Measurements from ENCODE around the gene SH3PXD2B. TPM values are rescaled to one million over a fixed set of nuclear protein-coding genes. Genes with fewer than 3 reads are reported as not detected.

SH3PXD2B gene
- total and polyA plus RNA-seq, 2 donors (not counting 1 experiment from before 2014, with no cell fraction given): 12.6 to 21.1 TPM

- H3K9ac ChIP-seq (ENCODE audit: insufficient read depth, low read length): no peak overlapping the region
These were observed 152.1 kb downstream of the SH3PXD2B start for GRCh38 chr5:172302047-172302710.

GRCh38 chr5:172299916-172300439 is 154.3 kb downstream of the SH3PXD2B start:
- H3K4me3 ChIP-seq (replicated peaks in 1 of 4; ENCODE audit: control extremely low read depth in 1 of 4, insufficient read depth in 1 of 4, low read depth in 3 of 4, low read length in 4 of 4): no peak overlapping the region

More at GRCh38 chr5:172302047-172302710, 152.1 kb downstream of the SH3PXD2B start:
- Histone ChIP-seq H3K4me2 (ENCODE audit: extremely low read depth, insufficient read depth, low read length) (no peak overlapping the region), H3K36me3 (ENCODE audit: control insufficient read depth, insufficient read depth, low read length) (no peaks in the 10 kb centered on the region), H3K79me2 (ENCODE audit: control insufficient read depth, insufficient read depth, low read length) (no peaks in the 10 kb centered on the region), H2AFZ (ENCODE audit: low read length) (peak overlapping the region; percentile 26), H3K27me3 (ENCODE audit: control insufficient read depth, insufficient read depth, low read length) (no peaks in the 10 kb centered on the region), H3K4me1 (ENCODE audit: control insufficient read depth, extremely low read depth, insufficient read depth, low read length) (no peaks in the 10 kb centered on the region), H3K27ac (ENCODE audit: insufficient read depth, low read length) (no peak overlapping the region), H3K4me3 (replicated peaks in 1 of 4; ENCODE audit: control extremely low read depth in 1 of 4, insufficient read depth in 1 of 4, low read depth in 3 of 4, low read length in 4 of 4) (no peak overlapping the region), H4K20me1 (ENCODE audit: control insufficient read depth, extremely low read depth, insufficient read depth, low read length) (no peaks in the 10 kb centered on the region), H3K9me3 (ENCODE audit: control insufficient read depth, insufficient read depth, low read depth, low read length) (no peaks in the 10 kb centered on the region)
- TF ChIP-seq EZH2 (IDR thresholded peaks at IDR 0.05; ENCODE audit: low read length, missing control alignments): no peak
- TF ChIP-seq, protein P1, sequence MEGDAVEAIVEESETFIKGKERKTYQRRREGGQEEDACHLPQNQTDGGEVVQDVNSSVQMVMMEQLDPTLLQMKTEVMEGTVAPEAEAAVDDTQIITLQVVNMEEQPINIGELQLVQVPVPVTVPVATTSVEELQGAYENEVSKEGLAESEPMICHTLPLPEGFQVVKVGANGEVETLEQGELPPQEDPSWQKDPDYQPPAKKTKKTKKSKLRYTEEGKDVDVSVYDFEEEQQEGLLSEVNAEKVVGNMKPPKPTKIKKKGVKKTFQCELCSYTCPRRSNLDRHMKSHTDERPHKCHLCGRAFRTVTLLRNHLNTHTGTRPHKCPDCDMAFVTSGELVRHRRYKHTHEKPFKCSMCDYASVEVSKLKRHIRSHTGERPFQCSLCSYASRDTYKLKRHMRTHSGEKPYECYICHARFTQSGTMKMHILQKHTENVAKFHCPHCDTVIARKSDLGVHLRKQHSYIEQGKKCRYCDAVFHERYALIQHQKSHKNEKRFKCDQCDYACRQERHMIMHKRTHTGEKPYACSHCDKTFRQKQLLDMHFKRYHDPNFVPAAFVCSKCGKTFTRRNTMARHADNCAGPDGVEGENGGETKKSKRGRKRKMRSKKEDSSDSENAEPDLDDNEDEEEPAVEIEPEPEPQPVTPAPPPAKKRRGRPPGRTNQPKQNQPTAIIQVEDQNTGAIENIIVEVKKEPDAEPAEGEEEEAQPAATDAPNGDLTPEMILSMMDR (conservative IDR thresholded peaks at IDR 0.05 in 1 of 2, IDR thresholded peaks at IDR 0.05 in 1 of 2; ENCODE audit: low read depth in 1 of 2, low read length in 2 of 2): no peak
- DNase-seq (ENCODE audit: low read depth in 2 of 2): no peak

GRCh38 chr5:172294831-172295230 is 159.5 kb downstream of the SH3PXD2B start:
- no peak overlapping the region for H3K9ac ChIP-seq (ENCODE audit: insufficient read depth, low read length)
- no peak overlapping the region for H2AFZ ChIP-seq (ENCODE audit: low read length)

More at GRCh38 chr5:172299916-172300439, 154.3 kb downstream of the SH3PXD2B start:
- no peak overlapping the region for H3K4me2 ChIP-seq (ENCODE audit: extremely low read depth, insufficient read depth, low read length)
- H3K79me2 ChIP-seq (ENCODE audit: control insufficient read depth, insufficient read depth, low read length): no peaks in the 10 kb centered on the region
- H3K9me3 ChIP-seq (ENCODE audit: control insufficient read depth, insufficient read depth, low read depth, low read length): no peaks in the 10 kb centered on the region
- H3K27me3 ChIP-seq (ENCODE audit: control insufficient read depth, insufficient read depth, low read length): peaks cover 4% of the 10 kb centered on the region
- H4K20me1 ChIP-seq (ENCODE audit: control insufficient read depth, extremely low read depth, insufficient read depth, low read length): no peaks in the 10 kb centered on the region
- no peak overlapping the region for H3K27ac ChIP-seq (ENCODE audit: insufficient read depth, low read length)
- no peaks in the 10 kb centered on the region for H3K4me1 ChIP-seq (ENCODE audit: control insufficient read depth, extremely low read depth, insufficient read depth, low read length)
- TF ChIP-seq EZH2 (IDR thresholded peaks at IDR 0.05; ENCODE audit: low read length, missing control alignments): no peak
- TF ChIP-seq, protein P1 (conservative IDR thresholded peaks at IDR 0.05 in 1 of 2, IDR thresholded peaks at IDR 0.05 in 1 of 2; ENCODE audit: low read depth in 1 of 2, low read length in 2 of 2): no peak
- no peak overlapping the region for H2AFZ ChIP-seq (ENCODE audit: low read length)
- DNase-seq (ENCODE audit: low read depth in 2 of 2): peak; percentile 43 to 63
- H3K36me3 ChIP-seq (ENCODE audit: control insufficient read depth, insufficient read depth, low read length): no peaks in the 10 kb centered on the region
- H3K9ac ChIP-seq (ENCODE audit: insufficient read depth, low read length): no peak overlapping the region

More at GRCh38 chr5:172294831-172295230, 159.5 kb downstream of the SH3PXD2B start:
- DNase-seq (ENCODE audit: low read depth in 2 of 2): no peak
- Histone ChIP-seq H4K20me1 (ENCODE audit: control insufficient read depth, extremely low read depth, insufficient read depth, low read length) (no peaks in the 10 kb centered on the region), H3K4me2 (ENCODE audit: extremely low read depth, insufficient read depth, low read length) (no peak overlapping the region), H3K4me3 (replicated peaks in 1 of 4; ENCODE audit: control extremely low read depth in 1 of 4, insufficient read depth in 1 of 4, low read depth in 3 of 4, low read length in 4 of 4) (no peak overlapping the region), H3K4me1 (ENCODE audit: control insufficient read depth, extremely low read depth, insufficient read depth, low read length) (no peaks in the 10 kb centered on the region), H3K27me3 (ENCODE audit: control insufficient read depth, insufficient read depth, low read length) (peaks cover 5% of the 10 kb centered on the region), H3K36me3 (ENCODE audit: control insufficient read depth, insufficient read depth, low read length) (no peaks in the 10 kb centered on the region), H3K27ac (ENCODE audit: insufficient read depth, low read length) (no peak overlapping the region), H3K9me3 (ENCODE audit: control insufficient read depth, insufficient read depth, low read depth, low read length) (no peaks in the 10 kb centered on the region), H3K79me2 (ENCODE audit: control insufficient read depth, insufficient read depth, low read length) (no peaks in the 10 kb centered on the region)
- no peak for TF ChIP-seq EZH2 (IDR thresholded peaks at IDR 0.05; ENCODE audit: low read length, missing control alignments)
